Neural cell (in vitro differentiated cells): ENCODE measurements around the gene PARL.

ENCODE experiments used
- EP300 ChIP-seq: fragments of 450-650 bp; conservative IDR thresholded peaks from 2 replicates; pipeline ENCODE4 v1.6.1; 2014; ENCODE audit warnings: antibody characterized with exemption, mild to moderate bottlenecking, moderate library complexity; ENCODE audit not compliant: poor library complexity, severe bottlenecking
- EZH2 ChIP-seq: fragments of 200-600, 300-800 bp; shearing (Covaris generic), sonication (generic); IDR thresholded peaks from 2 replicates; pipeline ENCODE4 v1.6.1; 2014; ENCODE audit warnings: antibody characterized with exemption, low read length, borderline replicate concordance, mild to moderate bottlenecking; ENCODE audit not compliant: insufficient read depth, poor library complexity, severe bottlenecking
- MXI1 ChIP-seq: fragments of 450-650 bp; conservative IDR thresholded peaks from 2 replicates; pipeline ENCODE4 v1.6.1; 2014; ENCODE audit warnings: antibody characterized with exemption, mild to moderate bottlenecking; ENCODE audit not compliant: poor library complexity, severe bottlenecking
- POLR2AphosphoS5 ChIP-seq: IDR thresholded peaks from 2 replicates; pipeline ENCODE4 v1.6.1; 2012
- TF ChIP-seq, protein P1 (sequence below): fragments of 450-650 bp; IDR thresholded peaks from 2 replicates; pipeline ENCODE4 v1.5.1; 2014; ENCODE audit warnings: antibody characterized with exemption, mild to moderate bottlenecking, moderate library complexity; ENCODE audit not compliant: poor library complexity, severe bottlenecking

DNA sequence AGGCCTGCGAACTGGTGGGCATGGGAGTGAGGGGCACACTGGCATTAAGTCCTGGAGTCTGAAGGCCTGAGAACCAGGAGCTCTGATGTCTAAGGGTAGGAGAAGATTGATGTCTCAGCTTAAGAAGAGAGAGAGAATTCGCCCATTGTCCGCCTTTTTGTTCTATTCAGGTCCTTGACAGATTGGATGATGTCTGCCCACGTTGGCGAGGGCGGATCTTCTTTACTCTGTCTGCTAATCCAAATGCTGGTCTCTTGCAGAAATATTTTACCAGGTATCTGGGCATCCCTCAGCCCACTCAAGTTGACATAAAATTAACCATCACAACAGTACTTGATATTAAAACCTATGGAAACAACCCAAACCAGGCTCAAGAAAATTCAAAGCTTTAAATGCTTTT is 103.4 kb downstream of the PARL start:
- no peak for TF ChIP-seq MXI1
- TF ChIP-seq EP300 = no peak
- no peak for TF ChIP-seq EZH2
- TF ChIP-seq, protein P1, sequence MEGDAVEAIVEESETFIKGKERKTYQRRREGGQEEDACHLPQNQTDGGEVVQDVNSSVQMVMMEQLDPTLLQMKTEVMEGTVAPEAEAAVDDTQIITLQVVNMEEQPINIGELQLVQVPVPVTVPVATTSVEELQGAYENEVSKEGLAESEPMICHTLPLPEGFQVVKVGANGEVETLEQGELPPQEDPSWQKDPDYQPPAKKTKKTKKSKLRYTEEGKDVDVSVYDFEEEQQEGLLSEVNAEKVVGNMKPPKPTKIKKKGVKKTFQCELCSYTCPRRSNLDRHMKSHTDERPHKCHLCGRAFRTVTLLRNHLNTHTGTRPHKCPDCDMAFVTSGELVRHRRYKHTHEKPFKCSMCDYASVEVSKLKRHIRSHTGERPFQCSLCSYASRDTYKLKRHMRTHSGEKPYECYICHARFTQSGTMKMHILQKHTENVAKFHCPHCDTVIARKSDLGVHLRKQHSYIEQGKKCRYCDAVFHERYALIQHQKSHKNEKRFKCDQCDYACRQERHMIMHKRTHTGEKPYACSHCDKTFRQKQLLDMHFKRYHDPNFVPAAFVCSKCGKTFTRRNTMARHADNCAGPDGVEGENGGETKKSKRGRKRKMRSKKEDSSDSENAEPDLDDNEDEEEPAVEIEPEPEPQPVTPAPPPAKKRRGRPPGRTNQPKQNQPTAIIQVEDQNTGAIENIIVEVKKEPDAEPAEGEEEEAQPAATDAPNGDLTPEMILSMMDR = no peak
- TF ChIP-seq POLR2AphosphoS5 = no peak
